Prostate gland (tissue), 2 donors: Measurements from ENCODE around the gene GALNT3. TPM values are rescaled to one million over a fixed set of nuclear protein-coding genes. Genes with fewer than 3 reads are reported as not detected.

Source experiments
- DNase-seq: peaks from one replicate; pipeline ENCODE4 v3.0.0-alpha.2; 2019; ENCODE audit warnings: low spot score
- H3K27ac ChIP-seq, 2 donors: fragments of 200-600 bp; sonication (generic); 2 replicates each; pipeline ENCODE4 v1.5.1; 2017 to 2019
- H3K27me3 ChIP-seq: fragments of 200-600 bp; sonication (generic); replicated peaks from 2 replicates; pipeline ENCODE4 v1.5.1; 2019; ENCODE audit not compliant: insufficient read depth
- H3K36me3 ChIP-seq, 2 donors: fragments of 200-600 bp; sonication (generic); 1 replicate in 1 of 2; 2 replicates in 1 of 2; pipeline versions ENCODE4 v1.5.1 to v1.8.1; 2017 to 2019
- H3K4me1 ChIP-seq: fragments of 200-600 bp; sonication (generic); replicated peaks from 2 replicates; pipeline ENCODE4 v1.5.1; 2019
- H3K4me3 ChIP-seq, 2 donors: fragments of 200-600 bp; sonication (generic); 2 replicates each; pipeline ENCODE4 v1.5.1; 2017 to 2019
- H3K9me3 ChIP-seq: fragments of 200-600 bp; sonication (generic); 2 replicates; pipeline ENCODE4 v1.5.1; 2017
- CTCF ChIP-seq, 4 experiments: fragments of 200-600 bp in 2 of 4; fragments of 450-650 bp in 2 of 4; sonication (generic) in 2 of 4; IDR thresholded peaks; 1 replicate in 3 of 4; 2 replicates in 1 of 4; pipeline ENCODE4 v1.5.1; 2016 to 2019; ENCODE audit warnings: antibody characterized with exemption in 4 of 4, mild to moderate bottlenecking in 2 of 4, moderate library complexity in 2 of 4
- POLR2A ChIP-seq: fragments of 450-650 bp; IDR thresholded peaks from one replicate; pipeline ENCODE4 v1.6.1; 2016; ENCODE audit warnings: antibody characterized with exemption, mild to moderate bottlenecking
- POLR2AphosphoS5 ChIP-seq: sonication (generic); formaldehyde crosslinking; IDR thresholded peaks from one replicate; pipeline ENCODE4 v1.6.1; 2017; ENCODE audit warnings: antibody characterized with exemption
- WGBS: methylation state at CpG from one replicate; pipeline ENCODE4 v1.1.5; 2018; 5-methylcytosine and 5-hydroxymethylcytosine counted together
- intact Hi-C: fragments of 100-400 bp; cut with DNase I; formaldehyde crosslinking; loops from one replicate; pipeline ENCODE4 v1.14.2; 2022
- total RNA-seq, 2 donors: library from RNA; depleted of rRNA; stranded (reverse); fragments of >200 nt; gene quantifications; one replicate each; pipeline ENCODE4 v1.1.0, GENCODE V29; 2016

Gene GALNT3
- total RNA-seq, 2 donors from 2014 or later, result 24.5 to 69.9 TPM

GRCh38 chr2:165811592-165812370 is 17.7 kb upstream of the GALNT3 start:
- Histone ChIP-seq H3K9me3 (no peaks in the 10 kb centered on the region), H3K27ac (no peak overlapping the region), H3K27me3 (no peaks in the 10 kb centered on the region), H3K4me3 (no peak overlapping the region), H3K36me3 (no peaks in the 10 kb centered on the region), H3K4me1 (no peaks in the 10 kb centered on the region)
- intact Hi-C loops, result no loop called here
- no peak for DNase-seq
- TF ChIP-seq POLR2AphosphoS5 (no peak), CTCF (IDR thresholded peaks at IDR 0.05) (no peak), POLR2A (no peak)
- 82% methylated on average over 1 of the region's 1 CpG for WGBS

GRCh38 chr2:165810418-165810817 is 16.4 kb upstream of the GALNT3 start:
- no peak overlapping the region for H3K27ac ChIP-seq
- H3K4me3 ChIP-seq, result no peak overlapping the region
- WGBS, result 93% methylated on average over 9 of the region's 9 CpGs
- intact Hi-C loops, result no loop called here
- no peaks in the 10 kb centered on the region for H3K9me3 ChIP-seq
- TF ChIP-seq POLR2AphosphoS5, result no peak
- no peak for TF ChIP-seq POLR2A
- no peak for TF ChIP-seq CTCF (IDR thresholded peaks at IDR 0.05)
- H3K27me3 ChIP-seq, result no peaks in the 10 kb centered on the region
- H3K36me3 ChIP-seq, result no peaks in the 10 kb centered on the region
- no peak for DNase-seq
- H3K4me1 ChIP-seq, result no peaks in the 10 kb centered on the region

GRCh38 chr2:165804719-165805118 is 10.7 kb upstream of the GALNT3 start:
- WGBS, result 29% methylated on average over 3 of the region's 3 CpGs
- intact Hi-C loops, result no loop called here
- no peaks in the 10 kb centered on the region for H3K4me1 ChIP-seq
- H3K27ac ChIP-seq, result no peak overlapping the region
- TF ChIP-seq CTCF (IDR thresholded peaks at IDR 0.05) (no peak), POLR2A (no peak), POLR2AphosphoS5 (peak; percentile 76)
- no peaks in the 10 kb centered on the region for H3K36me3 ChIP-seq
- H3K4me3 ChIP-seq, result no peak overlapping the region
- peak; percentile 49 for DNase-seq
- H3K27me3 ChIP-seq, result no peaks in the 10 kb centered on the region
- no peaks in the 10 kb centered on the region for H3K9me3 ChIP-seq

GRCh38 chr2:165803123-165803760 is 9.2 kb upstream of the GALNT3 start:
- Histone ChIP-seq H3K27me3 (no peaks in the 10 kb centered on the region), H3K9me3 (no peaks in the 10 kb centered on the region), H3K4me3 (no peak overlapping the region), H3K36me3 (no peaks in the 10 kb centered on the region), H3K4me1 (no peaks in the 10 kb centered on the region), H3K27ac (no peak overlapping the region)
- 53% methylated on average over 4 of the region's 4 CpGs for WGBS
- peak; percentile 24 for DNase-seq
- intact Hi-C loops, result no loop called here
- TF ChIP-seq POLR2AphosphoS5, result peak; percentile 52
- TF ChIP-seq CTCF (IDR thresholded peaks at IDR 0.05), result no peak
- no peak for TF ChIP-seq POLR2A

- no peaks in the 10 kb centered on the region for H3K27me3 ChIP-seq
- TF ChIP-seq CTCF (IDR thresholded peaks at IDR 0.05), result no peak
- no peak for TF ChIP-seq POLR2A
- no peak for TF ChIP-seq POLR2AphosphoS5
- DNase-seq, result no peak
- no peak overlapping the region for H3K27ac ChIP-seq
- H3K9me3 ChIP-seq, result no peaks in the 10 kb centered on the region
- H3K4me1 ChIP-seq, result no peaks in the 10 kb centered on the region
- intact Hi-C loops, result no loop called here
- no peaks in the 10 kb centered on the region for H3K36me3 ChIP-seq
- no peak overlapping the region for H3K4me3 ChIP-seq
- 88% methylated on average over 3 of the region's 3 CpGs for WGBS
These were observed 7.1 kb upstream of the GALNT3 start for GRCh38 chr2:165801176-165801575.
